HepG2 (cell line): ENCODE measurements around the gene AARSD1. TPM values are rescaled to one million over a fixed set of nuclear protein-coding genes. Genes with fewer than 3 reads are reported as not detected.

Experiments used
- CENPBD1 ChIP-seq: sonication (generic); formaldehyde crosslinking; IDR thresholded peaks from 2 replicates; pipeline ENCODE4 v1.8.0; 2022; ENCODE audit warnings: missing genetic modification reagents, low read depth, mild to moderate bottlenecking, borderline replicate concordance
- ELF1 ChIP-seq: sonication (generic); formaldehyde crosslinking; IDR thresholded peaks from 2 replicates; pipeline ENCODE4 v1.4.0; 2020; ENCODE audit warnings: missing genetic modification reagents
- HNF1A ChIP-seq, 2 experiments: sonication (generic) in 1 of 2; formaldehyde crosslinking in 1 of 2; IDR thresholded peaks; 2 replicates each; pipeline versions ENCODE4 v1.4.0 to v1.6.1; 2016 to 2020; ENCODE audit warnings: borderline replicate concordance in 1 of 2, low read depth in 1 of 2, mild to moderate bottlenecking in 1 of 2, missing genetic modification reagents in 1 of 2
- MAFF ChIP-seq: IDR thresholded peaks from 2 replicates; pipeline ENCODE4 v1.6.1; 2011; ENCODE audit warnings: low read depth, low read length, improper control_type of control experiment
- MBNL3 ChIP-seq: fragments of 250-450 bp; sonication (Bioruptor Pico); conservative IDR thresholded peaks from 2 replicates; pipeline ENCODE4 v1.8.0; 2022; ENCODE audit warnings: mild to moderate bottlenecking, inconsistent platforms
- MYNN ChIP-seq: sonication (generic); formaldehyde crosslinking; IDR thresholded peaks from 2 replicates; pipeline ENCODE4 v1.4.0; 2020; ENCODE audit warnings: mild to moderate bottlenecking, low read depth, missing genetic modification reagents
- SOX5 ChIP-seq: IDR thresholded peaks from 2 replicates; pipeline ENCODE4 v1.6.1; 2016; ENCODE audit warnings: borderline replicate concordance
- ZHX1 ChIP-seq: sonication (generic); formaldehyde crosslinking; IDR thresholded peaks from 2 replicates; pipeline ENCODE4 v1.8.1; 2022; ENCODE audit warnings: low read depth, mild to moderate bottlenecking, missing genetic modification reagents
- ZNF232 ChIP-seq: sonication (generic); formaldehyde crosslinking; IDR thresholded peaks from 2 replicates; pipeline ENCODE4 v1.4.0; 2020; ENCODE audit warnings: missing genetic modification reagents, borderline replicate concordance
- ZNF282 ChIP-seq: fragments of 450-650 bp; IDR thresholded peaks from 2 replicates; pipeline ENCODE4 v1.6.1; 2018; ENCODE audit not compliant: partially characterized antibody
- ZNF329 ChIP-seq: sonication (generic); formaldehyde crosslinking; IDR thresholded peaks from 2 replicates; pipeline ENCODE4 v1.9.0; 2021; ENCODE audit warnings: low read depth, mild to moderate bottlenecking, missing genetic modification reagents
- ZNF644 ChIP-seq: IDR thresholded peaks from 2 replicates; pipeline ENCODE4 v1.6.1; 2016; ENCODE audit warnings: low read depth
- ZNF652 ChIP-seq: IDR thresholded peaks from 2 replicates; pipeline ENCODE4 v1.6.1; 2016; ENCODE audit warnings: low read depth, borderline replicate concordance
- ZNF687 ChIP-seq: sonication (generic); formaldehyde crosslinking; IDR thresholded peaks from 2 replicates; pipeline ENCODE4 v1.5.1; 2020; ENCODE audit warnings: mild to moderate bottlenecking, missing genetic modification reagents, moderate library complexity
- ZNF713 ChIP-seq: sonication (generic); formaldehyde crosslinking; IDR thresholded peaks from 2 replicates; pipeline ENCODE4 v1.4.0; 2020; ENCODE audit warnings: mild to moderate bottlenecking, missing genetic modification reagents
- polyA plus RNA-seq, 8 experiments: library from polyadenylated mRNA; depleted of rRNA in 3 of 8; stranded (reverse) in 7 of 8; unstranded in 1 of 8; fragments of >200 nt; fragmentation: Illumina TruSeq in 4 of 8; extraction: Trizol in 4 of 8; gene quantifications; 2 replicates each; pipeline versions ENCODE4 v1.2.1 to v1.2.3, GENCODE V29; 2011 to 2016; ENCODE audit warnings: low read depth in 4 of 8, missing spikeins in 1 of 8, mixed read lengths in 1 of 8; ENCODE audit not compliant: insufficient read depth in 1 of 8
- total RNA-seq, 5 experiments: library from RNA; depleted of rRNA; stranded (reverse); fragments of >200 nt; fragmentation: Illumina TruSeq; extraction: Trizol; gene quantifications; 2 replicates each; pipeline ENCODE4 v1.2.3, GENCODE V29; 2016; ENCODE audit warnings: low read depth in 1 of 5

Gene AARSD1
- total and polyA plus RNA-seq, 2 of the 13 experiments (the other 11 are each of a cell fraction or from before 2014, with no cell fraction given): 24.7 to 29.3 TPM

GRCh38 chr17:42997984-42998938 lies 34.0 kb upstream of the AARSD1 start, which contains the start of gene RPL27 (continued):
- TF ChIP-seq HNF1A (IDR thresholded peaks at IDR 0.05; ENCODE audit: low read depth) (peak; percentile 83), HNF1A (CRISPR knock-in tag; IDR thresholded peaks at IDR 0.05; ENCODE audit: borderline replicate concordance) (peak; percentile 94), MBNL3 (no peak), ZNF644 (CRISPR knock-in tag) (peak; percentile 49; the same call in 1 of the 2 replicates), SOX5 (CRISPR knock-in tag) (peak; percentile 93), ELF1 (CRISPR knock-in tag) (peak; percentile 100), ZHX1 (CRISPR knock-in tag) (peak; percentile 87; the same call in 1 of the 2 replicates), ZNF687 (CRISPR knock-in tag) (peak; percentile 98), ZNF652 (CRISPR knock-in tag) (peak; percentile 69; the same call in 1 of the 2 replicates), CENPBD1 (peak; percentile 33), MAFF (peak; percentile 54; the same call in 1 of the 2 replicates), ZNF282 (no peak), MYNN (CRISPR knock-in tag) (no peak), ZNF232 (peak; percentile 17), ZNF713 (CRISPR knock-in tag) (peak; percentile 69; the same call in 1 of the 2 replicates), ZNF329 (CRISPR knock-in tag) (peak; percentile 91)
